Esophagus mucosa (tissue), 1 donor: ENCODE results near the gene CDK19. TPM values are rescaled to one million over a fixed set of nuclear protein-coding genes. Genes with fewer than 3 reads are reported as not detected.
"Not testable (repeated sequence)": the region's sequence is repeated elsewhere in the genome, so short reads cannot be mapped to it uniquely, and the experiment has no call there.

Experiments
- ATAC-seq: fragments of 200-7000 bp; cut with Tn5 transposase; one replicate; pipeline ENCODE4 v1.9.1; 2020
- total RNA-seq: library from RNA; stranded (reverse); gene quantifications from one replicate; pipeline ENCODE4 v1.2.4, GENCODE V29; 2023
- donor health status: DM: yes; HTN: yes; CAD: no.

The CDK19 gene
- total RNA-seq, 1 donor from 2014 or later: 19.1 TPM

DNA sequence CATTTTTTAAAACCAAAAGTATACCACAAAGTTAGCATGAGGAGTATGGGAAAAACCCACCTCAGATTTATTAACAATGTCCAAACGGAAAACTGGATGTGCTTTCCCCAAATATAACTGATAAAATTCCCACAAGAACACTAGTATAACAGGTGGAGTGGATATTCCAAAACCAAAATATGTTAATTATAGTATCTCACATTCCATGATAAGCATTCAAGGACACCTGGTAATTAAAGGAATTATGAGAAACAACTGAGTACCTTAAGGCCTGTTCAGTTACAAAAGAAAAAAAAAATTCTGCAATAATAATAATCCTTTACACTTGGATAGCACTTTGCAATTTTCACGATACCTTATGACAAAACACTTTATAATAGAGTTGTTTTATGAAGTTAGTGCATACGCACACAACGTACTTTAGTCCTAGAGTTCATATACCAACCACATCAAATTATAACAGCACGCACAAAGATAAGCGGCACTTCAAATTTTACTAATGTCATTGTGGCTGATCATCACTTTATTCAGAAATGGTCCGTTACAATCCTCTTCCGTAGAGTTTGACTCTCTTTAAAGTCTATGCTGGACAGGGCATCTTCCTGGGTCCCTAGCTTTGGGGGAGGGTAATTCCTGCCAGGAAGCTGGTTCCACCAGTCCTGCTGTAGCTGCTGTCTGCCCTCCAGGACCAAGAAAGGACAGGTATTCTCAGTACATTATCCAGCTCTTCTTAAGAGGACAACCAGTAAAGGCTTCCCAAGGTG, 1.7 kb downstream of the CDK19 start:
- no peak for ATAC-seq

DNA sequence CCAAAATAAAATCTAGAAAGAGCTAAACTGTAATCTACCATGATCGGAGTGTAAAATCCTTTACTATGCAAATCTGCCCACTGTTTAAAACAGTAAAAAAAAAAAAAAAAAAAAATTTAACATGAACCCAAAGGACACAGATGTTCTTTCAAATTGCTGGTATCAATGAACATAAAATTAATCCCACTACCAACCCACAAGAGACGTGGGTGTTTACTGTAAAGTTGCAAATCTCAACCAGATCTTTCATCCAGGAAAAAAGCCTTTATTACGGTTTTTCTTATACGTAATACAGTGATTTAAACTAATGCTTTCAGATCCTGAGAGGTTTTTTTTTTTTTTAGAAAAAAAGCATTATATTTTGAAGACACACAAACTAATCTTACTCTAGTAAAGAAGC, 2.5 kb downstream of the CDK19 start:
- ATAC-seq: no peak

GRCh38 chr6:110810896-110811586, 4.2 kb downstream of the CDK19 start:
- no peak for ATAC-seq

- no peak for ATAC-seq
These were observed 5.5 kb downstream of the CDK19 start for GRCh38 chr6:110809792-110810191.

GRCh38 chr6:110802175-110802574, 13.1 kb downstream of the CDK19 start:
- not testable (repeated sequence) for ATAC-seq

GRCh38 chr6:110800839-110801196, 14.5 kb downstream of the CDK19 start:
- no peak for ATAC-seq

- no peak for ATAC-seq
These were observed 15.0 kb downstream of the CDK19 start for GRCh38 chr6:110800196-110800838.

- ATAC-seq: no peak
These were observed 15.6 kb downstream of the CDK19 start for GRCh38 chr6:110799655-110800054.

GRCh38 chr6:110799189-110799588, 16.1 kb downstream of the CDK19 start:
- no peak for ATAC-seq

DNA sequence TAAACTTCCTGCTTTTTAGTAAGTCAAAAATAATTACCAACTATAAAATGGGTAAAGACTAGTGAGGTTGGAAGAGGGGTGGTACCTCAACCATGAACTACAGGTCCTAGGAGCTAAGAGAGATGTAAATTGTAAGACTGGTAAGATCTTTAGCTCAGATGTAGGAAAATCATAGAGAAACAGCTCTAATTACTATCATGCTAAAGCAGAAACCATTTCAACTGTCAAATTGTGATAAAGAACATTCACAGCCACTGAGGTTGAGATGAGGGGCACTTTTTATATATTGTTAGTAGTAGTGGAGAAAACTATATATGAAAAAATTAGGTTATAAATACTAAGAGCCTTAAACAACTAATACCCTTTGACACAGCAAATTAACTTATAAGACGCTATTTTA, 20.0 kb downstream of the CDK19 start:
- no peak for ATAC-seq

- no peak for ATAC-seq
These were observed 28.6 kb downstream of the CDK19 start for GRCh38 chr6:110786696-110787095.

DNA sequence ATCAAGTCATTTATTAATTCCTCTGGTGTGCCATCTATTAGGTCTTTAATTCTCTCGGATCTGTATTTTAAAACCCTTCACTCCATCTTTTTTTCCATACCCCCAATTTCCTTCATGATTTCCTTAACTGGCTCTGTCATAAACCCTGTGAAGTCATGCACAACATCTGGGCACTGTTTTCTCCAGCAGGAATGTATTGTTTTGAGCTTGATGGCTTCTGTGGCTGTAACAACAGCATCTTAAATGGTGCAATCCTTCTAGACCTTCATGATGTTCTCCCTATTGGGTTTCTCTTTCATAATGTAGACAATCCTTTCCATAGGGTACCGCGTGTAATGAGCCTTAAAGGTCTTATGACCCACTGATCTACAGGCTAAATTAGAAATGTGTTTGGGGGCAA, 29.0 kb downstream of the CDK19 start:
- no peak for ATAC-seq

GRCh38 chr6:110784610-110784979, 30.7 kb downstream of the CDK19 start:
- ATAC-seq: no peak

DNA sequence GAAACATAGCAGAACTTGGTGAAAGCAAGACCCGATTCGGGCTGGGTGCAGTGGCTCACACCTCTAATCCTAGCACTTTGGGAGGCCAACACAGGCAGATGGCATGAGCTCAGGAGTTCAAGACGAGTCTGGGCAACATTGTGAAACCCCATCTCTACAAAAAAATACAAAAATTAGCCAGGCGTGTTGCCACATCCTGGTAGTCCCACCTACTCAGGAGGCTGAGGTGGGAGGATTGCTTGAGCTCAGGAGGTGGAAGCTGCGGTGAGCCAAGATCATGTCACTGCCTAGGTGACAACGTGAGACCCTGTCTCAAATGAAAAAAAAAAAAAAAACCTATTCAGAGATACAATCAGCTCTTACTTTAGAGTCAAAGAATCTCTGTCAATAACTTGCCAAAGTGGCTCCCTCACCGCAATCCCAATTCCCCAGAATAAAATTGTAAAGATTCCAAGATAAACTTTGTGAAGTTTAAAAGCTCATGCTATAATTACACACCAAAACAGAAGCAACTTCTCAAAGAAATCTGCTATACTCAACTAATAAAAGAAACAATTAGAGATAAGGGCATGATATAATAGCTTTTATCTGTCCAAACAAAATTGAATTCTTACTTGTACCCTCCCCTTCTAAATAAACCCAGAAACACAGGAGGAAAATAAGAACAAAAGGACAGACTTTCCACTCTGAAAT, 33.6 kb downstream of the CDK19 start:
- ATAC-seq: no peak

DNA sequence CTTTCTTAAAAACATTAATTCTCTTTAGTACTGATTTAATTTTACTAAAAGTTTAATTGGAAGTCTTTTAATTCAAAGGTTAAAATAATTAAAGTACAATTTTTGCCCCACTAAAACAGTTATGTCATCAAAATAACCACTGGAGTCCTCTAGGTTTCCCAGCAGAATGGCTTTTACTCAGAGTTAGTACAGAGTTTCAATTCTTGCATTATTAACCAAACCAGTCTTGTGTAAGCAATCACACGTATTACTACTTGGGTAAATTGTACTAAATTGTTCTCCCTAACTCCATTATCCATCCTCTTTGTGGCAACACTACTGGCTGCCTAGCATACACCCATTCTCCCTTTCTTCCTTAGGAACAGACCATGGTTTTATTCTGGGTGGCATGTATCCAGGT, 36.9 kb downstream of the CDK19 start:
- no peak for ATAC-seq

GRCh38 chr6:110777636-110778035, 37.6 kb downstream of the CDK19 start:
- ATAC-seq: no peak

- ATAC-seq: no peak
These were observed 38.9 kb downstream of the CDK19 start for GRCh38 chr6:110776413-110776812.

- no peak for ATAC-seq
These were observed 45.3 kb downstream of the CDK19 start for GRCh38 chr6:110769923-110770322.

DNA sequence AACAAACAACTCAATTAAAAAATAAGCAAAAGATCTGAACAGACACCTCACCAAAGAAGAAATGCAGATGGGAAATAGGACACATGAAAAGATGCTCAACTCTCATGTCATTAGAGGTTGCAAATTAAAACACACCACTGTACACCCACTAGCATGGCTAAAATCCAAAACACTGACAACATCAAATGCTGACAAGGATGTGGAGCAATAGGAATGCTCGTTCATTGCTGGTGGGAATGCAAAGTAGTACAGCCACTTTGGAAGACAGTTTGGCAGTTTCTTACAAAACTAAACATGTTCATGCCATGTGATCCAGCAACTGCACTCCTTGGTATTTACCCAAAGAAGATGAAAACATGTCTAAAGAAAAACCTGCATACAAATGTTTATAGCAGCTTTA, 47.2 kb downstream of the CDK19 start:
- no peak for ATAC-seq

- no peak for ATAC-seq
These were observed 53.9 kb downstream of the CDK19 start for GRCh38 chr6:110761371-110761770.

- ATAC-seq: no peak
These were observed 54.7 kb downstream of the CDK19 start for GRCh38 chr6:110760589-110760988.

DNA sequence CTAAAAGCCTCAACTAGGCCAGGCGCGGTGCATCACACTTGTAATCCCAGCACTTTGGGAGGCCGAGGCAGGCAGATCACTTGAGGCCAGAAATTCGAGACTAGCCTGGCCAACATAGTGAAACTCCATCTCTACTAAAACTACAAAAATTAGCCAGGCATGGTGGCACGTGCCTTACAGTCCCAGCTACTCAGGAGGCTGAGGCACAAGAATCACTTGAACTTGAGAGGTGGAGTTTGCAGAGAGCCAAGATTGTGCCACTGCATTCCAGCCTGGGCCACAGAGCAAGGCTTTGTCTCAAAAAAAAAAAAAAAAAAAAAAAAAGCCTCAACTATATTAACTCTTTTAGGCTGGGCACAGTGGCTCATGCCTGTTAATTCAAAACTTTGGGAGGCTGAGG, 55.2 kb downstream of the CDK19 start:
- not testable (repeated sequence) for ATAC-seq

- ATAC-seq: no peak
These were observed 57.3 kb downstream of the CDK19 start for GRCh38 chr6:110757926-110758325.
